Calu3 (cell line): Measurements from ENCODE around the gene CR1L. TPM values are rescaled to one million over a fixed set of nuclear protein-coding genes. Genes with fewer than 3 reads are reported as not detected.
A peak's percentile ranks its signal among the peaks of the same experiment; 100 is the strongest.

Source experiments
- BruUV-seq: library from RNA; stranded (reverse); fragments of 400-500 nt; replicated peaks from 2 replicates; lab custom pipeline; 2021; lab: Mats Ljungman, UMichigan
- CTCF ChIA-PET: fragments of 300-600 bp; sonication (Branson Sonifier 250); formaldehyde crosslinking; loops from one replicate; lab custom pipeline; 2022; ENCODE audit warnings: antibody characterized with exemption; lab: Charles Lee
- DNase-seq: peaks from one replicate; pipeline ENCODE4 v3.0.0; 2022
- H3K27ac Mint-ChIP-seq: one replicate; pipeline ENCODE4 v1.8.0; 2022; ENCODE audit warnings: mixed read lengths; ENCODE audit not compliant: unreplicated experiment
- H3K27me3 Mint-ChIP-seq: one replicate; pipeline ENCODE4 v1.8.0; 2022; ENCODE audit warnings: mixed read lengths; ENCODE audit not compliant: unreplicated experiment
- H3K36me3 Mint-ChIP-seq: one replicate; pipeline ENCODE4 v1.8.0; 2022; ENCODE audit warnings: mild to moderate bottlenecking, moderate library complexity, mixed read lengths; ENCODE audit not compliant: insufficient read depth, unreplicated experiment
- H3K4me1 Mint-ChIP-seq: one replicate; pipeline ENCODE4 v1.8.0; 2022; ENCODE audit warnings: mild to moderate bottlenecking, low read depth, mixed read lengths; ENCODE audit not compliant: unreplicated experiment
- H3K4me3 Mint-ChIP-seq: one replicate; pipeline ENCODE4 v1.8.0; 2022; ENCODE audit warnings: mild to moderate bottlenecking, low read depth, moderate library complexity, mixed read lengths; ENCODE audit not compliant: unreplicated experiment
- H3K9me3 Mint-ChIP-seq: one replicate; pipeline ENCODE4 v1.8.0; 2022; ENCODE audit warnings: low read depth, mixed read lengths; ENCODE audit not compliant: unreplicated experiment
- intact Hi-C: fragments of 100-400 bp; cut with micrococcal nuclease; formaldehyde crosslinking; loops from one replicate; pipeline ENCODE4 v1.10.0; 2022; ENCODE audit not compliant: unreplicated experiment
- total RNA-seq: library from RNA; stranded (reverse); gene quantifications from 2 replicates; pipeline ENCODE4 v1.2.3, GENCODE V29; 2022
- TF ChIP-seq, protein P1 (sequence below): fragments of 200-600 bp; IDR thresholded peaks from one replicate; pipeline ENCODE4 v1.8.0; 2022; ENCODE audit warnings: antibody characterized with exemption; ENCODE audit not compliant: unreplicated experiment

The CR1L gene
- total RNA-seq, 1 experiment from 2014 or later = not detected

DNA sequence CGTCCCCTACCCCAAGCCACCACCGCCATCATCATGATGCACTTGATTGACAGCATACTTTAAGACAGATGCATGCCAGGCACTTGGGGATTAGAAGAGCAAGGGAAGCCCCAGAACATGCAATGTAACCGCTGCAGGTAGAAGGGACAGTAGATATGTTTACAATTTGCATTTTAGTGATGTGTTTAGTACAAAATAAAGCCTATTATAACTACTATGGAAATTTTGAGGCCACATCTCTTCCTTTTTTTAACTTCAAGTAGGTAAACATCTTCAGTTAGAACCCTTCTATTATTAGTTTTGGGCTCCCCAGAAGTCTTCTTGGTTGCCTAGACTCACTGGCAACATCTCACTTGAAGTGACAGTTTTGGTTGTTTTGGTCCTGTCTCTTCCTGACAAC is 25.3 kb downstream of the CR1L start:
- intact Hi-C loops = no loop called here
- Mint-ChIP-seq H3K4me3 (no peak overlapping the region), H3K4me1 (peaks cover 4% of the 10 kb centered on the region), H3K9me3 (peaks cover 2% of the 10 kb centered on the region), H3K36me3 (no peaks in the 10 kb centered on the region), H3K27me3 (peaks cover 53% of the 10 kb centered on the region), H3K27ac (no peak overlapping the region)
- no TSS peak for BruUV-seq
- CTCF ChIA-PET = no interaction called here
- DNase-seq = no peak
- TF ChIP-seq, protein P1, sequence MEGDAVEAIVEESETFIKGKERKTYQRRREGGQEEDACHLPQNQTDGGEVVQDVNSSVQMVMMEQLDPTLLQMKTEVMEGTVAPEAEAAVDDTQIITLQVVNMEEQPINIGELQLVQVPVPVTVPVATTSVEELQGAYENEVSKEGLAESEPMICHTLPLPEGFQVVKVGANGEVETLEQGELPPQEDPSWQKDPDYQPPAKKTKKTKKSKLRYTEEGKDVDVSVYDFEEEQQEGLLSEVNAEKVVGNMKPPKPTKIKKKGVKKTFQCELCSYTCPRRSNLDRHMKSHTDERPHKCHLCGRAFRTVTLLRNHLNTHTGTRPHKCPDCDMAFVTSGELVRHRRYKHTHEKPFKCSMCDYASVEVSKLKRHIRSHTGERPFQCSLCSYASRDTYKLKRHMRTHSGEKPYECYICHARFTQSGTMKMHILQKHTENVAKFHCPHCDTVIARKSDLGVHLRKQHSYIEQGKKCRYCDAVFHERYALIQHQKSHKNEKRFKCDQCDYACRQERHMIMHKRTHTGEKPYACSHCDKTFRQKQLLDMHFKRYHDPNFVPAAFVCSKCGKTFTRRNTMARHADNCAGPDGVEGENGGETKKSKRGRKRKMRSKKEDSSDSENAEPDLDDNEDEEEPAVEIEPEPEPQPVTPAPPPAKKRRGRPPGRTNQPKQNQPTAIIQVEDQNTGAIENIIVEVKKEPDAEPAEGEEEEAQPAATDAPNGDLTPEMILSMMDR = no peak

DNA sequence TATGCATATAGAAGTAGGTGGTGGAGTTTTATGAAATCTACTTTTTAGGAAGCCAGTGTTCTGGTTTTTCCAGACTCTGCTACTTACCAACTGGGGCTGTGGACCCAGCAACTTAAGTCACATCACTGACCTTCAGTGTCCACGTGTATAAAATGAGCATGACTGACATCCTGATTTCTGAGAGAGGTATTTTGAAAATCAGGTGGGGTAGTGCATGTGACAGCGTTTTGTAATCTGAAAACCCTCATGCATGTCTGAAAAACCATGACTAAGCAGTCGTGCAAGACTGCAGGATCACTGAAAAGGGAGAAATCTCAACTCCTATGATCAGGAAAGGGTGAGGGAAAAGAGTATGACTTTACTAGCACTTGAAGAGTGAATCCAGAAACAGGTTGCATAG is 26.1 kb downstream of the CR1L start:
- Mint-ChIP-seq H3K4me1 (peaks cover 11% of the 10 kb centered on the region), H3K27me3 (peaks cover 50% of the 10 kb centered on the region), H3K9me3 (peaks cover 2% of the 10 kb centered on the region), H3K4me3 (no peak overlapping the region), H3K27ac (no peak overlapping the region), H3K36me3 (no peaks in the 10 kb centered on the region)
- CTCF ChIA-PET = interaction anchor here (0.6 kb wide), 1 partner anchor 75 kb away, joined by 3 read pairs; no protein-coding TSS in a partner anchor
- intact Hi-C loops = no loop called here
- DNase-seq = no peak
- BruUV-seq = no TSS peak
- TF ChIP-seq, protein P1 = no peak

DNA sequence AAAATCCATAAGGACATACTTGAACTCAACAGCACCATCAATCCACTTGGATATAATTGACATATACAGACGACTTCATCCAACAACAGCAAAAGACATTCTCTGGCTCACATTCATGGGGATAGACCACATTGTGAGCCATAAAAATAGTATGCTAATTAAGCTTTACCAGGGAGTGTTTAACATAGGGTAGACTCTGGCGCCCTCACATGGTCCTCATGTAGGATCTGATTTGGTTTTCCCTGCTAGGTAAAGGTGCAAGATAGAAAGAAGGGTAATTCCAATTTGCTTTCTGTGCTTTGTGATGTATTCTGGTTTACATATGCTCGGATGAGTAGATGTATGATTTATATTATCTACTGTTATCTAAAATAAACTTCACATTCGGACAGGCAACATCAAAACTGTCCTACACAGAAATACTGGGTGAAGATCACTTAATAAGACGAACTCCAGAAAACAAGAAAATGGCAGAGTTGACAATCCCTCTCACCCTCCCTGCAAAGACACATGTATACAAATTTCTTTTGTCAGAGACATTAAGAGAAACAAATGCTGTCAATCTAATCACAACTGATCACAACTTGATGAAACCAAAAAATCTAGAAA is 27.7 kb downstream of the CR1L start:
- Mint-ChIP-seq H3K4me3 (no peak overlapping the region), H3K9me3 (no peaks in the 10 kb centered on the region), H3K27me3 (peaks cover 34% of the 10 kb centered on the region), H3K4me1 (peaks cover 11% of the 10 kb centered on the region), H3K27ac (no peak overlapping the region), H3K36me3 (no peaks in the 10 kb centered on the region)
- intact Hi-C loops = loop anchor here (1.0 kb wide), 1 partner anchor 93 kb away; no protein-coding TSS in a partner anchor
- CTCF ChIA-PET = interaction anchor here (1.0 to 1.5 kb wide), 5 partner anchors 13 to 125 kb away, joined by 3 to 19 read pairs (median 6); no protein-coding TSS in a partner anchor
- DNase-seq = peak; percentile 53
- no TSS peak for BruUV-seq
- TF ChIP-seq, protein P1 = peak; percentile 49

DNA sequence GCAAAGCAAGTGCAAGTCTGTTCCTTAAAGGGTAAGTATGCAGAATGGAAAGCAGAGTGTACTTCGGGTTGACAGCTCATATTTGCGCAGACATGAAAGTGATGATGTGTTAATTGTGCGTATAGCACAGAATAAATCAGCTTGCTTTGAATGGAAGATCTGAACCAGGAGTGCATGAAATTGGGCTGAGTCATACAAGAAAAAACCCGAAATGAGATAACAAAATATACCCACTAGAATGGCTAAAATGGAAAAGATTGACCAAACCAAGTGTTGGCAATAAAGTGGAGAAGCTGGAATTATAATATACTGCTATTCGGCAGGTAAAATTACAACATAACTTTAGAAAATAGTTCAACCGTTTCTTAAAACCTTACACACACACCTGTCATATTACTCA is 28.5 kb downstream of the CR1L start:
- no peak overlapping the region for H3K27ac Mint-ChIP-seq
- no peaks in the 10 kb centered on the region for H3K36me3 Mint-ChIP-seq
- H3K4me1 Mint-ChIP-seq = peaks cover 11% of the 10 kb centered on the region
- no TSS peak for BruUV-seq
- intact Hi-C loops = no loop called here
- no peak overlapping the region for H3K4me3 Mint-ChIP-seq
- H3K9me3 Mint-ChIP-seq = no peaks in the 10 kb centered on the region
- CTCF ChIA-PET = interaction anchor here (0.8 to 1.4 kb wide), 3 partner anchors 14 to 94 kb away, joined by 3 to 19 read pairs (median 6); no protein-coding TSS in a partner anchor
- peaks cover 26% of the 10 kb centered on the region for H3K27me3 Mint-ChIP-seq
- no peak for DNase-seq
- TF ChIP-seq, protein P1 = no peak
